Measurements from ENCODE around the gene CHRDL1. TPM values are rescaled to one million over a fixed set of nuclear protein-coding genes. Genes with fewer than 3 reads are reported as not detected.
A peak's percentile ranks its signal among the peaks of the same experiment; 100 is the strongest.
"Not testable (repeated sequence)": the region's sequence is repeated elsewhere in the genome, so short reads cannot be mapped to it uniquely, and the experiment has no call there.

Gene CHRDL1, protein sequence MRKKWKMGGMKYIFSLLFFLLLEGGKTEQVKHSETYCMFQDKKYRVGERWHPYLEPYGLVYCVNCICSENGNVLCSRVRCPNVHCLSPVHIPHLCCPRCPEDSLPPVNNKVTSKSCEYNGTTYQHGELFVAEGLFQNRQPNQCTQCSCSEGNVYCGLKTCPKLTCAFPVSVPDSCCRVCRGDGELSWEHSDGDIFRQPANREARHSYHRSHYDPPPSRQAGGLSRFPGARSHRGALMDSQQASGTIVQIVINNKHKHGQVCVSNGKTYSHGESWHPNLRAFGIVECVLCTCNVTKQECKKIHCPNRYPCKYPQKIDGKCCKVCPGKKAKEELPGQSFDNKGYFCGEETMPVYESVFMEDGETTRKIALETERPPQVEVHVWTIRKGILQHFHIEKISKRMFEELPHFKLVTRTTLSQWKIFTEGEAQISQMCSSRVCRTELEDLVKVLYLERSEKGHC
- polyA plus RNA-seq (2012; ENCODE audit: insufficient read depth, insufficient read length, low read depth): not detected

DNA sequence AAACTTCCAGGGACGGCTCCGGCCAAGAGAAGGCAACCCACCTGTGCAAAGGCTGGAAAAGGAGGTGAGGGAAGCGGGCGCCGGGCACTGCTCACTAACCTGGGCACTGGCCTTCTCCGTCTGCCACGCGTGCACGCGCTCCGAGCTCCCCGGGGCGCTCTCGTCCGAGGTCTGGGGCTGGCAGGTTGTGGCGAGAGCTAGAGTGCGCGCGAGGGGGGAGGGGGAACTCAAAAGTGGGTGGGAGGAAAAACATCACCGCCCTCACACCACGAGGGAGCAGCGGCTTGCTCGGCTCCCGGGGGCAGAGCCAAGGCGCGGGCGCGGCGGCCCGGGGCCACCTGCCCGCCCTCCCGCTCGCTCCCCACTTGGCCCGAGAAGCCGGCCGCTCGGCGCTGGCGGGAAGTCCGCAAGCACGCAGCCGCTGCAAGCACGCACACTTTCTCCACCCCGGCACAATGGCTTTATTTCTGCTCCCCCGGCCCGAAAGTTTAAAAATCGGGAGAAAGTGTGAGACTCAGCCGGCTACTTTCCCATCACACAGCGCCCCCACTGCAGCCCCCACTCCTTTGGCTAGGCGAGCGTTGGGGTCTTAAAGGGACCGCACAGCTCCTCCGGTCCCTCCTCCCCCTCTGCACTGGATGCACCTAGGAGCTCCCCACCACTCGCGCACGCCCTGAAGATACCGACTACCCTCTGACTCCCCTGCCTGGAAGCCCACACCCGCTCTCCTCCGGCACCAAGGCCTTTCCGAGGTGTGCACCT, at the start of gene CHRDL1:
TSS of gene CHRDL1 (minus strand) at position 173 of the 762 bp plus-strand sequence. CDS start 3,636 bp downstream, outside the sequence.
- Histone ChIP-seq H3K4me1 (no peaks in the 10 kb centered on the region), H3K27me3 (peaks cover 11% of the 10 kb centered on the region; the same call in 1 of the 2 replicates), H3K9me3 (no peaks in the 10 kb centered on the region), H3K36me3 (no peaks in the 10 kb centered on the region), H3K4me3 (ENCODE audit: low read depth, low read length) (peak within 1 kb of the TSS; percentile 23; the same call in 1 of the 2 replicates)
- DNase-seq: peak; percentile 18
- TF ChIP-seq, protein P1, sequence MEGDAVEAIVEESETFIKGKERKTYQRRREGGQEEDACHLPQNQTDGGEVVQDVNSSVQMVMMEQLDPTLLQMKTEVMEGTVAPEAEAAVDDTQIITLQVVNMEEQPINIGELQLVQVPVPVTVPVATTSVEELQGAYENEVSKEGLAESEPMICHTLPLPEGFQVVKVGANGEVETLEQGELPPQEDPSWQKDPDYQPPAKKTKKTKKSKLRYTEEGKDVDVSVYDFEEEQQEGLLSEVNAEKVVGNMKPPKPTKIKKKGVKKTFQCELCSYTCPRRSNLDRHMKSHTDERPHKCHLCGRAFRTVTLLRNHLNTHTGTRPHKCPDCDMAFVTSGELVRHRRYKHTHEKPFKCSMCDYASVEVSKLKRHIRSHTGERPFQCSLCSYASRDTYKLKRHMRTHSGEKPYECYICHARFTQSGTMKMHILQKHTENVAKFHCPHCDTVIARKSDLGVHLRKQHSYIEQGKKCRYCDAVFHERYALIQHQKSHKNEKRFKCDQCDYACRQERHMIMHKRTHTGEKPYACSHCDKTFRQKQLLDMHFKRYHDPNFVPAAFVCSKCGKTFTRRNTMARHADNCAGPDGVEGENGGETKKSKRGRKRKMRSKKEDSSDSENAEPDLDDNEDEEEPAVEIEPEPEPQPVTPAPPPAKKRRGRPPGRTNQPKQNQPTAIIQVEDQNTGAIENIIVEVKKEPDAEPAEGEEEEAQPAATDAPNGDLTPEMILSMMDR (IDR thresholded peaks at IDR 0.05; ENCODE audit: low read depth, low read length): no peak

DNA sequence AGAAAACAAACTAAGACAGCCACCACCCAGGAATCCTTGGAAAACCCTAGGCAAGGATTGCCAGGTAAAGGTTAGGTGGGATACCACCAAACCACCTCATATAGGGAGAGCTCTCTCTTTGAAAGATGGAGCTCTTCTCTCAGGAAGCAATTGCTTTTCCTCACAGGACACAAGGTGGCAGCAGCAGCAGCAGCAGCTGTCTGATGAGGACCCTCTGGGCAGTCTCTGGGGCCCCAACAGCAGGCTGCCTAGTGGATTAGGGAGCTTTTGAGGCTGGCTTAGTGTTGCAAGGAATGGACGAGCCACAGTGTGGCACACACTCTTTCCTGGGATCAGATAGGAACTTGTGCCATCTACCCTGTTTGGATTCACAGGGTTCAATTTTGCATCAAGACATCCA, 41.4 kb upstream of the CHRDL1 start:
- DNase-seq: peak; percentile 16
- Histone ChIP-seq H3K36me3 (no peaks in the 10 kb centered on the region), H3K9me3 (no peaks in the 10 kb centered on the region), H3K4me3 (ENCODE audit: low read depth, low read length) (no peak overlapping the region), H3K27me3 (no peaks in the 10 kb centered on the region), H3K4me1 (no peaks in the 10 kb centered on the region)
- TF ChIP-seq, protein P1 (IDR thresholded peaks at IDR 0.05; ENCODE audit: low read depth, low read length): peak; percentile 51

DNA sequence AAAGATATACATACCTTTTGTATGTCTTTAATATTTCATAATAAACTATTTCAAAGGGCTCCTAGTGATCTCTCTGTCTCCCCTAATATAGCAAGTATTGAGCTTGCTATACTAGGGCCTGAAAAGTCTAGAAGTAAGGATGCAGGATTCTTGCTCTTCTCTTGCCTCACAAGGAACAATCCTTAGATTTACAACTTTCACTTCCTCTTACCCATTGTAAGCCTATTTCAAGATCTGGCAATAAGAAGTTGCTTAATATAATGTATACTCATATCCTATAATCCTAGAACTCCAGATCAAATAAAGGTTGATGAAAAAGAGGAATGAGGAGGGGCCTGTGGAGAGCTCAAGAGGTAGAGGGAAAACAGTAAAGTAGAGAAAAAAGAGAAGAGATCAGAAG, 40.8 kb upstream of the CHRDL1 start:
- H3K36me3 ChIP-seq: no peaks in the 10 kb centered on the region
- no peaks in the 10 kb centered on the region for H3K4me1 ChIP-seq
- H3K27me3 ChIP-seq: no peaks in the 10 kb centered on the region
- DNase-seq: no peak
- H3K9me3 ChIP-seq: no peaks in the 10 kb centered on the region
- H3K4me3 ChIP-seq (ENCODE audit: low read depth, low read length): no peak overlapping the region
- TF ChIP-seq, protein P1 (IDR thresholded peaks at IDR 0.05; ENCODE audit: low read depth, low read length): no peak

DNA sequence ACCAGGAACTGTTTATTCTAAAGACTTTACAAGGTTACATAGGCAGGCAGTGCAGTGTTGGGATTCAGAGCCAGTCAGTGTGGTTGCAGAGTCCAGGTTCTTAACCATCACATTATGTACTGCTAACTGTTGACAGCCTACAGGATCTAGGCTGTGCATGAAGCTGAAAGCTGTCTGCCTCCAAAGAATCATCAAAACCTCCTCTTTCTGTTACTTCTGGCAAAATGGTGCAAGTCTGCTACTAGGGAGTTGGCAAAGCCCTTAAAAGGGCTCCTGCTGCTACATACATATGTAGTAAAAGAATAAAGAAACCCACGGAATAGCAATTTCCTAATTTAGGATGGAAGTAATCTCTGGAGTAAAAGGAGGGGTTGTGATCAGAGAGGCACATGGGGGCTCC, 40.4 kb upstream of the CHRDL1 start:
- no peaks in the 10 kb centered on the region for H3K27me3 ChIP-seq
- H3K9me3 ChIP-seq: no peaks in the 10 kb centered on the region
- no peak for DNase-seq
- H3K4me3 ChIP-seq (ENCODE audit: low read depth, low read length): no peak overlapping the region
- TF ChIP-seq, protein P1 (IDR thresholded peaks at IDR 0.05; ENCODE audit: low read depth, low read length): no peak
- H3K36me3 ChIP-seq: no peaks in the 10 kb centered on the region
- no peaks in the 10 kb centered on the region for H3K4me1 ChIP-seq

DNA sequence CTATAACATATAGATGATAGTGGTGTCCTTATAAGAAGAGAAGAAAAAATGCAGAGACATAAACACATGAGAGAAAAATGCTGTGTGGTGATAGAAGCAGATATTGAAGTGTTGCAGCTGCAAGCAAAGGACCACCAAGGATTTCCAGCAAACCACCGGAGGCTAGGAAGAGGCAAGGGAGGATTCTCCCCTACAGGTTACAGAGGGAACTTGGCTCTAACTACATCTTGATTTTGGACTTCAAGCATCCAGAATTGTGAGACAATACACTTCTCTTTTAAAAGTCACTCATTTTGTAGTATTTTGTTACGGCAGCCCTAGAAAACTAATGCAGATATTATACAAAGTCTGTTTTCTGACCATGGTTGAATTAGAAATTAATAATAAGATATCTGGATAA, 30.4 kb upstream of the CHRDL1 start:
- TF ChIP-seq, protein P1 (IDR thresholded peaks at IDR 0.05; ENCODE audit: low read depth, low read length): no peak
- Histone ChIP-seq H3K36me3 (no peaks in the 10 kb centered on the region), H3K4me3 (ENCODE audit: low read depth, low read length) (no peak overlapping the region), H3K4me1 (no peaks in the 10 kb centered on the region), H3K27me3 (no peaks in the 10 kb centered on the region), H3K9me3 (no peaks in the 10 kb centered on the region)
- DNase-seq: no peak

DNA sequence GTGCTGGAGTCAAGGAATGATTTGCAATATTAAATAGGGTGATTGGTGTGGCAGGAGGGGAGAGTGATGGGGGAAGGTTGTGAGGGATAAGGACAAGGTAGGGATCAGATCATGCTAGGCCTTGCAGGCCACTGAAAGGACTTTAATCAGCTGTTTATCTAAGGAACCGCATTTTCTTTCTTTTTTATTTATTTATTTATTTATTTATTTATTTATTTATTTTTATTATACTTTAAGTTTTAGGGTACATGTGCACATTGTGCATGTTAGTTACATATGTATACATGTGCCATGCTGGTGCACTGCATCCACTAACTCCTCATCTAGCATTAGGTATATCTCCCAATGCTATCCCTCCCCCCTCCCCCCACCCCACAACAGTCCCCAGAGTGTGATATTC, 20.9 kb upstream of the CHRDL1 start:
- not testable (repeated sequence) for H3K36me3 ChIP-seq; H3K9me3 ChIP-seq; H3K27me3 ChIP-seq; H3K4me1 ChIP-seq; H3K4me3 ChIP-seq (ENCODE audit: low read depth, low read length); DNase-seq

Data from BE2C (cell line).